Activated T-cell treated with anti-CD3 and anti-CD28 coated beads for 4 hours (primary cell): ENCODE measurements around the gene GBP6.
"Not testable (repeated sequence)": the region's sequence is repeated elsewhere in the genome, so short reads cannot be mapped to it uniquely, and the experiment has no call there.

Experiments
- DNase-seq: peaks from one replicate; pipeline ENCODE4 v3.0.0-alpha.2; 2020

The GBP6 gene

GRCh38 chr1:89363638-89364536 lies at the start of gene GBP6:
GBP6 (plus strand) TSS chr1:89364059; CDS start chr1:89368552, 4,493 bp downstream.
- no peak for DNase-seq

GRCh38 chr1:89322402-89322801 lies 41.5 kb upstream of the GBP6 start:
- DNase-seq, result no peak

DNA sequence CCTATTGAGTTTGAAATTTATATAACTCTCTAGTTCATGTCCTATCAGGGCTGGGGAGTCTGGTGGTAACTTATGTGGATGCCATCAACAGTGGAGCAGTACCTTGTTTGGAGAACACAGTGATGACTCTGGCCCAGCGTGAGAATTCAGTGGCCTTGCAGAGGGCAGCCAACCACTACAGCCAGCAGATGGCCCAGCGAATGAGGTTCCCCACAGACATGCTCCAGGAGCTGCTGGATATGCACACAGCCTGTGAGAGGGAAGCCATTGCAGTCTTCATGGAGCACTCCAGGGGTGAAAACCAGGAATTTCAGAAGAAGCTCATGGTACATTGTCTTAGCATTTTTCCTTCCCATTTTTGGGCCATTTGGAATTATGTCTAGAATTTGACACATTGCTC lies 32.0 kb upstream of the GBP6 start:
- DNase-seq, result no peak

- DNase-seq, result no peak
Measured at GRCh38 chr1:89332461-89332860, 31.4 kb upstream of the GBP6 start.

DNA sequence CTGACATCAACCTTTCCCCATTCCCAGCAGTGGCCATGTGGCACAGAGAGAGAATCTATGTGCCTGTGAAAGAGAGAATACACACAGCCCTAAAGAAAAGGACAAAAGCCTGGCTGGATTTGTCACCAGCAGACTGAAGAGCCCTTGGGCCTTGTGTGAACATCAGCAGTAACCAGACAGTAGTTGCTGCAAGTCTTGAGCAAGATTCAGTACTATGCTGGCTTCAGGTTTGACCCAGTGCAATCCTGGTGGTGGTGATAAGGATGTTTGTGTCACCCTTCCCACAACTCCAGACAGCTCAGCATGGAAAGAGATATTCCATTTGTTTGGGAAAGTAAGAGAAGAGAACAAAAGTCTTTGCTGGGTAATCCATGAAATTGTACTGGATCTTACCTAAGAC lies 28.4 kb upstream of the GBP6 start:
- DNase-seq, result no peak

- DNase-seq, result no peak
Measured at GRCh38 chr1:89337903-89338302, 26.0 kb upstream of the GBP6 start.

GRCh38 chr1:89339039-89339438 lies 24.8 kb upstream of the GBP6 start:
- DNase-seq, result no peak

GRCh38 chr1:89345479-89345878 lies 18.4 kb upstream of the GBP6 start:
- DNase-seq, result not testable (repeated sequence)

- DNase-seq, result no peak
Measured at GRCh38 chr1:89347296-89347695, 16.6 kb upstream of the GBP6 start.

- DNase-seq, result no peak
Measured at GRCh38 chr1:89350298-89350697, 13.6 kb upstream of the GBP6 start.

- no peak for DNase-seq
Measured at GRCh38 chr1:89351597-89352311, 12.1 kb upstream of the GBP6 start.

DNA sequence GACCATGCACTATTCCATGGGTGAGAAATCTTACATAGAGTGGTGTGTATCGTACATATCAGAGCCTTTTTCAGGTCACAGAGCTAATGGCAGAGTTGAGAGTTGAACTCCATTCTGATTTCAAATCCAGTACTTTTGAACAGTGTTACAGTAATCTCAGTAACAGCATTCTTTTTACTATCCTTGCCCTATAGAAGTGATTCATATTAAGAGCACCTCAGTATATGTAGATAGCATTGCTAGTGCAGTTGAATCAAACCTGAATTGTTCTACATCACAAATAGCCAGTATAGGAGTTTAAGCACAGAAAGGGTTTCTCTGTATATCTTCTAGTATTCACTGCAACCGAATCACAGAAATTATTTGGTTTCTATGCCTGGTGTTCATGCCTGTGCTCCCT lies 11.4 kb upstream of the GBP6 start:
- no peak for DNase-seq

DNA sequence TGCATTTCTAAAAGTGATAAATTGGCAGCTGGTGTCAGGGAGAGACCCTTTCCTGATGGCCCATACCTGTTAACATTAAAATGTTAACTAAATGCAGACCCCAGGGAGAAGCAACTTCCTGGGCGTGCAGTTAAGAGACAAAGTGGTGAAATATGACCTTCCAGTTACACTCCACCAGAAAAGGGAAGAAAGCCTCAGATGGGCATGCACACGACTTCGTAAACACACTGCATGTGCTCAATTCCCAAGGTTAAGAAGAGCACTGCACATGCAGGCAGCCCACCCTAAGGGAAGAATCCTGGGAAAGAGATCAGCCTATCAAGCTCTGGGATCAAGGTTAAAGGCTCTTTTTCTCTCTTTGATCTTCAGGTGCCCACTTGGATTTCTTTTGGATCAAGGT lies 9.7 kb upstream of the GBP6 start:
- DNase-seq, result no peak

- DNase-seq, result no peak
Measured at GRCh38 chr1:89355056-89355455, 8.8 kb upstream of the GBP6 start.

DNA sequence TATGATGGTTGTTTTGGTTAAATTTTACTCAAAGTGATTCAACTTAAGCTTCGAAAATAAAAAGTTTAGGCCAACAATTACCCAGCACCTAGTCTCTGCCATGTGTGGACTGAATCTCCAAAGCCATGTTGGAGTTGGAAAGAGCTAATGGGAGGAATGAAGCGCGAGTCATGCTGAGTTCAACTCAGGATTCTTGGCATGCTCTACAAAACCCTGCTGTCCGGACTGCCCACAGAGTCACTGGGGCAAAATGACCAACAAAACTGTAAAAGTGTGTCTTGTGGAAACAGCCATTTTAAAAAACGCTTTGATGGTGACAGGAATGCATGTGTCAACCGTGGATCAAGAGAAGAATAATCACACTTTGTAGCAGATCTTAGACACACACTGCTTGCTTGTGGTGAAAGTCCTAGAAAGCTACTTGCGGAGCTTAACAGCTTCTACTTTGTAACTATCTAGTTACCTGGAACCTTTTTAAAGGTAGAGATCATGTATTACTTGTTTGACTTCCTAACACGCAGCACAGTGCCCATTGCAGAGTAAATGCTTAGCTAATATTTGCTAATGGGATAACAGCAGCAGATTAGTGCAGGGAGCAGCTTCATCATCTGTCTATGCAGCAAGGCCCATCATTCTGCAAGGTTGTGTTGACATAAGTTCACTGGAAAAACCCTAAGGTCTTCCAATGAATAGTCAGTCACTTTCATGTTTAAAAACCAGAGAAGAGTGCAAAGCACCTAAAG lies 7.0 kb upstream of the GBP6 start:
- no peak for DNase-seq

- peak; percentile 84 for DNase-seq
Measured at GRCh38 chr1:89358287-89358893, 5.5 kb upstream of the GBP6 start.

DNA sequence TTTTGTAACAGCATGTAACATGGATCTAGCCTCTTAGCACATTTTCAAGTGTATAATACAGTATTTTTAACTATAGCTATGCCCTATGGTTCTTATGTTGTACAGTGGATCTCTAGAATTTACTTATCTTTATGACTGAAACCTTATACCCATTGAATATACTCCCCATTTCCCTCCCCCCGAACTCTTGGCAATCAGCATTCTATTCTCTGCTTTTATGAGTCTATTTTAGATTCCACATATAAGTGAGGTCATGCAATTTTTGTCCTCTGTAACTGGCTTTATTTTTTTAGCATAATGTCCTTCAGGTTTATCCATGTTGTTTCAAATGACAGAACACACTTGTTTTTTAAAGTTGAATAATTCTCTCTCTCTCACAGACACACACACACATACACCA lies 3.1 kb upstream of the GBP6 start:
- no peak for DNase-seq

DNA sequence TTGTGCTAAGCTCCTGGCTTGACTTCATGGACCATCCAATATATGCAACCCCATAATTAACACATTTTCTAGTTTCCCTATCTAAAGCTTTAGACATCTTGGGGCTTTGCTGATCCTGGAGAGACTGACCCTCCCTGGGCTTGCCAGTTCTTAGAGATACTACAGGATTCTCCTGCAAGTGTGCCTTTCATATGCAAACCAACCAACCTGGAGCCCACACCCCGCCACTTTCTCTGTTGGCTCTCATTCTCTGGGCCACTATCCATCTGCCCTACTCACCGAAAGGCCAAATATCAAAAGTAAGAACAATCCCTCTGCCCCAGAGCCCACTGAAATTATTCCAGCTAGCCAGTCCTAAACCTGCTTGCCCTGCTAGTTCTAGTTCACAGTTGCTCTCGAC lies 2.2 kb upstream of the GBP6 start:
- no peak for DNase-seq

DNA sequence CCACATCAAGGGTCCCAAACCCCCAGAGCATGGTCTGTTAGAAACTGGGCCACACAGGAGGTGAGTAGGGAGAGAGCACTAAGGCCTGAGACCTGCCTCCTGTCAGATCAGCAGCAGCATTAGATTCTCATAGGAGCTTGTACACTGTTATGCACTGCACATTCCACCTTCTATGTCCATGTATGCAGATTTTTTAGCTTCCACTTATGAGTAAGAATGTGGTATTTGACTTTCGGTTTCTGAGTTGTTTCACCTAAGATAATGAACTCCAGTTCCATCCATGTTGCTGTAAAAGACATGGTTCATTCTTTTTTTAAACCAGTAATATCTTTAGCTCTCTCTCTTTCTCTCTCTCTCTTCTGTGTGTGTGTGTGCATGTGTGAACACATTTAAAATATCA lies 663 bp upstream of the GBP6 start:
- no peak for DNase-seq

- no peak for DNase-seq
Measured at GRCh38 chr1:89364954-89365550, 1.2 kb downstream of the GBP6 start.

- DNase-seq, result no peak
Measured at GRCh38 chr1:89367221-89367620, 3.4 kb downstream of the GBP6 start.

DNA sequence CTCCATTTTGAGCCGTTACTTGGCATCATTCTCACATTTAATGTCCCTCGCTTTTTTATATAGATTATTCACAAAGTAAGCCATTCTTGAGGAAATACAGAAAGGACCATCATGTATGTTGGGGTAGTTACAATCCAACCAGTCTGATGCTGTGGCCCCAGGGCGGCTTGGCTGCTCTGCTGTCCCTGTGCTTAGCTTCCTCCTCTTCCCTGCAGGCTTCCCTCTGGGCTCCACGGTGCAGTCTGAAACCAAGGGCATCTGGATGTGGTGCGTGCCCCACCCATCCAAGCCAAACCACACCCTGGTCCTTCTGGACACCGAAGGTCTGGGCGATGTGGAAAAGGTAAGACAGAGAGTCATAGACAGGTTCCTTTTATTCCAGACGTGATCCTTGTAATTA lies 5.5 kb downstream of the GBP6 start:
- no peak for DNase-seq

GRCh38 chr1:89373810-89374209 lies 10.0 kb downstream of the GBP6 start:
- peak; percentile 17 for DNase-seq
